NCI-H460 (cell line): Measurements from ENCODE around the gene CTBP2. TPM values are rescaled to one million over a fixed set of nuclear protein-coding genes. Genes with fewer than 3 reads are reported as not detected.
"Not testable (repeated sequence)": the region's sequence is repeated elsewhere in the genome, so short reads cannot be mapped to it uniquely, and the experiment has no call there.

Source experiments
- DNase-seq: peaks from one replicate; pipeline ENCODE4 v3.0.0-alpha.2; 2016; ENCODE audit warnings: low read depth; ENCODE audit errors: extremely low read depth
- total RNA-seq: library from RNA; depleted of rRNA; stranded (reverse); fragments of >200 nt; shearing (Covaris generic); gene quantifications from 2 replicates; pipeline ENCODE4 v1.2.3, GENCODE V29; 2014

CTBP2 gene
- total RNA-seq, 1 experiment from 2014 or later = 75.1 TPM

DNA sequence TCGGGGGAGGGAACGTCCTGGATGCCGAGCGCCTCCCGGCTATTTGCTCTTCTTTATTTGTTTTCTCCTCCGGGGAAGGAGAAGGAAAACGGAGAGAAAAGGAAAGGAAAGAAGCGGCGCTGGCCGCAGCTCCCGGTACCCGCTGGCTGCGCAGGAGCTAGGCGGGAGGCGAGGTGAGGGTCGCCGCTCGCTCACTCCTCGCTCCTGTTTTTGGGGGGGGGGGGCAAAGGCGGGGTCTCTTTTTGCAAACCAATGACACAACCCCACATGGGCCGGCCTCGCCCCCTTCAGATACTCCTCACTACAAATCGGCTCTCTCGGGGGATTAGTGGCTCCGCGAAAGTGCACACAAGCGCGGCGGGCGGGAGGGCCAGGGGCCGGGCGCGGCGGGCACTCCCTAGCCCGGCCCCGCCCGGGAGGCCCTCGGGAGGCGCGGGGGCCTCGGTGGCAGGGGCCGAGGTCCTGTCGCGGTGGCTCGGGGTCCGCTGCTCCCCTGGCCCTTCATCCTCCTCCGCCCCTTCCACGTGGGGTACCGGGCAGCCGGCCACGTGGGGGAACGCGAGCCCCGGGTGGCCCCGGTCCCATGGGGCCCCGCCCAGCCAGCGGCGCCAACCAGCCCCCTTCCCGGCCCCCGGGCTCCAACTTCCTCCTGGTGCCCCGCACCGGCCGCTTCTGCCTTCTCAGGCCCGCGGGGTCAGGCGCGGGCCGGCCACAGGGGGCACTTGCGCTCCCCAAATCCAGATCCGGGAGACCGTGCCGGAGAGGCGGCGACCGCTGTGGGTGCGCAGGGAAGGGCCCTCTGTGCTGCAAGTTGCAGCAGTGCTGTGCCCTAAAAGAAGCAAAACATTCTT is 718 bp upstream of the CTBP2 start:
- DNase-seq = peak; percentile 75

DNA sequence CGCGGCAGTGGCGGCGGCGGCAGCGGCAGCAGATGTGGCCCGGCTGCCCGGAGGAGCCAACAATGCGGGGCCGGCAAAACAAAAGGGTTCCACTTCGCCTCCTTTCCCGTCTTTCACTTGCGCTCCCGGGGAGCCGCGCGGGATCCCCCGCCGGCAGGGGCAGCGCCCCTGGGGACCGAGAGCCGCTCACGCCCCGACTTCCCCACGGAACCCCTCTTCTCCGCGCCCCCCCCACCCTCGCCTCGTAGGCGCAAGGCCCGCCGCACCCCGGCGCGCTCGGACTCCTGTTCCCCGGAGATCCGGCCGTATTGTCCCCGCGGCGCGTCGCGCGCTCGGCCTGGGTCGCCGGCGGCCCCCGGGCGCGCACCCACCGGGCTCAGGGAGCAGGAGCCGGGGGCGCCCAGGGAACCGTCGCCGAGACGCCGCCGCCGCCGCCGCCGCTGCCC is 854 bp downstream of the CTBP2 start:
- no peak for DNase-seq

DNA sequence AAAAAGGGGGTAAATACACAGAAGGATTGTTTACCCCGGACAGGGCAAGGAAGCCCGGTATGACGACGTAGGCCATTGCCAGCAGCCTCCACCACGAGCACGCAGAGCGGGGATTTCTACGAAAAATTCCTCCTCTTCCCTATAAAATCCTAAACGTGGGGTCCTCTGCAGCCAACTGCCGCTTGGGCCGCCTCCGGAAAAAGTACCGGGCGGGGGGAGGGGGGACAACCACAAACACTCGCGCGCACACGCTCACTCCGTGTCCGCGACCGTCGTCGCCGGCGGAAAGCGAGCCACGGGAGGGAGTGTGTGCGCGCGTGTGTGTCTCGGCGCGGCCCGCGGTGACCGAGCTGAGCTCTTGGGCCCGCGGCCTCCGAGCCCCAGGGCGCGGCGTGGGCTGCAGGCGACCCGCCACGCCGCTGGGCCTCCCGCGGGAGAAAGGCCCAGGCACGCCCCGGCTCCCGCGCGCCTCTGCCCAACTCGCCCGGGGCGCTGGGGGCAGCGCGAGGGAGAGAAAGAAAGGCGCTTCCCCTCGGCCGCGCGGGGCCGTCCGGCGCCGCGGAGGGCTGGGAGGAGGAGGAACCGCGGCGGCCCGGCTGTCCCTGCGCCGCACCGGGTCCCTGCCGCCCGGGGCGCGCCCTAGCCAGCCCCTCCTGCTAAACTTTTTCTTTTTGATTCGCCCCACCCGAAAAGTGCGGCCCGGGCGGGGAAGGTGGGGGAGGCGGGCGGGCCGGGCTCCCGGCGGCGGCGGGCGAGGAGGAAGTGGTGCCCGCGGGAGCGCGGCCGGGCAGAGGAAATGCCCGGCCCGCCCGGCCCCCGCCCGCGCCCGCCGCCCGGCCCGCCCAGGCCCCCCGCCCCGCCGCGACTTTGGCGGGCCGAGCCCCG is 1.5 kb downstream of the CTBP2 start:
- no peak for DNase-seq

DNA sequence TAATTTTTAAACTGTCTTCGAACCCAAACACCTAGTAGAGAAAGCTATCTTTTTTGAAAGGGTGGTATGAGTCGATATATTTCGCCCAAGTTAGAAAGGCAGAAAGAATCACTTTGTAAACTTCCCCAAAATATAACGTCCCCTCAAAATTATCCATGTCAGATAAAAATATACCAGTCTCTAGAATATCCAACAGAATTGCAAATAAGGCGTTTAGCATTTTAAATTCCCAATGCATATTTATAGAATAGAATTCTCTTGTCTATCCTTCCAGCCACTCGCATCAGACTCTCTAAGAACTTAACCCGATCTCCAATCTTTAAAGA is 2.1 kb downstream of the CTBP2 start:
- DNase-seq = no peak

DNA sequence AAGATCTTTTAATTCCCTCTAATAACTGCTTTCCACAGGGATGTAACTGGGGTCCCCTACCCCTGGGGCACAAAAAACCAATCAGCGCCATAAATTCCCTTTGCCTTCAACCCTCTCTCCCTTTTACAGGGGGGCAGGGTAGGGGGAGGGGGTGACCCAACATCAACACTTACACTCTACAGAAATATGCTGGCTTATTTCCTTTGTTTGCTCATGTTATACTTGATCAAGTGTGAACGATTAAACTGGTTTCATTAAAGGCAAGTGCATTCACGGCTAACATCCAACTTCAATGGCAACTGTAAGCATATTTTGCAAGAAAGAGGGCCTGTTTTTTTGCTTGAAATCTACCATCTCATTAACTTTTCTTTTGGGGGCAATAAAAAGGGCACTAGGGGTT is 2.9 kb downstream of the CTBP2 start:
- no peak for DNase-seq

DNA sequence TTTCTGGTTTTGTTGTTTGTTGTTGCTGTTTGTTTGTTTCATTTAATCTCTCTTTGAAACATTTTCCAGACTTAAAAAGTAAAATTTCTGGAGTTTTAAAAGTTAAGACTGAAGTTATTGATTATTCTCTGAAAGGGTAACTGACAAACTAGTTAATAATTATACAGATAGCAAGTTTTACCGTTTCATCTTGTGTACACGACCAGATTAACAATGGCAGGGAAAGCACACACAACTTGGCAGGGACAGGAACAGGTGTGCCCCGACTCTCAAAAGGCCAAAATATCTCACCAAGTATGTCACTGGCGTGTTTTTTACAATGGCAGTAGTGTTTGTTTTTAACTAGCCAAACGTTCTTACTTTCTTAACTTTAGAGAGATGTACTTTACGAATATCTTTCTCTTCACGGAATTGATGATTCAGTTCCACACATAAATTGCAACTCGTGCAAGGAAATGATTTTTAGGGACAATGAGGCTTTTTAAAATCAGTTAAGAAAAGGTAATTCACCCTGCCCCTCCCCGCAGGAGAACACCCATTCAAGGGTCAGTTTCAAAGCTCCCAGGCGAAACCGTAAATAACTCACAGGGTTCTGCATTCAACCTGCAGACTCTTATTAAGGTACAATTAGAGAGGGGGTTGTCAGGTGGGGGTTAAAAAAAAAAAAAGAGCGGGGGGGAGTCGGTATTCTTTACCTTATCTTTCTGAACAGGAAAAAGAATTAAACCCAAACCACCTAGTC is 3.5 kb downstream of the CTBP2 start:
- no peak for DNase-seq

DNA sequence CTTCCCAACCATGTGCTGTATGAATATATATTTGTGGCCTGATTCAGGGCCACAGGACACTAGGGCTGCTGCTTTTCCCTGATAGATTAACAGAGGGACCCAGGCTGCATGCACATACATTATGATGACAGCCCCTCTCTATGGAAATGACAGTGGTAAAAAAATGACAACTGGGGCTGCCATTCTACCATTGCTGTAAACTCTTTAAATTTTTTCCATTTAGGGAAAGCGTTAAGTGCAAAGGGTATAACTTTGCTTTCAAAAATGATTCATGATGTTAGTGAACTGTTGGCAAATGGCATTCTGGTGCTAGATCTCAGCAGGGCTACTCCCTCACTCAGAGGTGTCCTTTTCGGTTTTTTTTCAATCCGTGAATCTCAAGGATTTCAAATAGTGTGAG is 4.2 kb downstream of the CTBP2 start:
- no peak for DNase-seq

DNA sequence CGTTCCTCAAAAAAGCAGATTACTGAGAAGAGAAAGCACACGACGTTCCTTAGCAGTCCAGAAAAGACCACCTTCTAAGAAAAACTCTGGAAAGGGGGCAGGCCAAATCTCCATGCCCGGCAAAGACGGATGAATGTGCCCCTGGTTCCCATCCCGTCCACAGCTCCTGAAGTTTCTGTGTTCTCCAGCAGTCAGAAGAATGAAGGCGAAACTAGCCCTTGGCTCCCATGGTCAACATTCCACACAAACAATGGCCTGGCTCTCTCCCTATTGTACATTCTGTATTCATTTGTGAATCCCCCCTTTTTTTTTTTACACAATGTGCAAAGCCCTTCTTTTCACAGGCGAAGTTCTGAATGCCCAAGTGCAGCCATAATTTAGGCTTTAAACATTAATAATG is 5.3 kb downstream of the CTBP2 start:
- no peak for DNase-seq

DNA sequence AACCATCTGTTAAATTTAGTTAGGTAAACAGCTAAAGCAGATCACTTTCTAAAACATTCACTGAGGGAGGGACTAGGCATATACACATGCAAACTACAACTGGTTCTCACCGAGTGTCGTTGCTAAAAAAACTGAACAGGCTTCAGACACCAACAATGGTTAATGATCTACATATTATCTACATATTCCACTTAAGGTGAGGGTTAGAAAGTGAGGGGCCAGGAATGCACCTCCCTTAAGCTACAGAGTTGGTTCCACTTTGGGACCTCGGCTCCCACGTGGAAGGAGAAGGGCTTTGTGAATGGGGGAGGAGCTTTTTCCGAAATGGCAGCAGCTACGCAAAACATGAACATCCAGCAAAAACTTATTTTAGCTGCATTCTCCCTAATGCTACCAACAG is 5.8 kb downstream of the CTBP2 start:
- DNase-seq = no peak

DNA sequence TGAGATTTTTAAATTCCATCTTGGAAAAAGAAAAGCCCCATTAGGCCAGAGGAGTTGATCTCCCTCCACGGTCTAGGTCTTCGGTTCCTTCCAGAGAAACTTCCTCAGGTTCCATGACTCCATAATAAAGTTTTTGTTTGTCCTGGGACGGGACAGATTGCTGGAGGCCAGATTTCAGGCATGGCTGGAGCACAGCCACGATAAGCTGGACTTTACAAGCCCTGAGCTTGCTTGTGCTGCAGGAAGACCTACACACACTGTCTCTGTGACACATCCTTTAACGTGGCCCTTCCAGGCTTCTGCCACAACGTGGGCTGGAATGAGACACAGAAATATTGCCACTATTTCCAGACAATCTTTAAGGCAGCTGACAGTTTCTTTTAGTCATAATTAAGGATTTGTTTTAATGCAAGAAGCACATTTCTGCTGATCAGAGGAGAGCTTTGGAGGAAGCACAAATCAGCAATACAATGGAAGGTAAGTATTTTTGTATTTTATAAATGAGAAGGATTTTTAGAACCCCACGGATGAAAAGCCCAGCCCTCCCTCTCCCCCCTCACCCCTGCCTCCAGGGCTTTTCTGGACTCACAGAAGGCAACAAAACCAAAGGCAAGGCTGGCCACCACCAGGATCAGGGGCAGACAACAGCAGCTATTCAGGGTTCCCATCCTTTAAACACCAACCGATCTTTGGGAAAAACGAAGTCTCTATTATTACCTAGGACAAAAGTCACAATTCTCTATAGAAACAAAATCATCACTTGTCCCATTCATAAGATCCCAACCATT is 6.5 kb downstream of the CTBP2 start:
- no peak for DNase-seq

DNA sequence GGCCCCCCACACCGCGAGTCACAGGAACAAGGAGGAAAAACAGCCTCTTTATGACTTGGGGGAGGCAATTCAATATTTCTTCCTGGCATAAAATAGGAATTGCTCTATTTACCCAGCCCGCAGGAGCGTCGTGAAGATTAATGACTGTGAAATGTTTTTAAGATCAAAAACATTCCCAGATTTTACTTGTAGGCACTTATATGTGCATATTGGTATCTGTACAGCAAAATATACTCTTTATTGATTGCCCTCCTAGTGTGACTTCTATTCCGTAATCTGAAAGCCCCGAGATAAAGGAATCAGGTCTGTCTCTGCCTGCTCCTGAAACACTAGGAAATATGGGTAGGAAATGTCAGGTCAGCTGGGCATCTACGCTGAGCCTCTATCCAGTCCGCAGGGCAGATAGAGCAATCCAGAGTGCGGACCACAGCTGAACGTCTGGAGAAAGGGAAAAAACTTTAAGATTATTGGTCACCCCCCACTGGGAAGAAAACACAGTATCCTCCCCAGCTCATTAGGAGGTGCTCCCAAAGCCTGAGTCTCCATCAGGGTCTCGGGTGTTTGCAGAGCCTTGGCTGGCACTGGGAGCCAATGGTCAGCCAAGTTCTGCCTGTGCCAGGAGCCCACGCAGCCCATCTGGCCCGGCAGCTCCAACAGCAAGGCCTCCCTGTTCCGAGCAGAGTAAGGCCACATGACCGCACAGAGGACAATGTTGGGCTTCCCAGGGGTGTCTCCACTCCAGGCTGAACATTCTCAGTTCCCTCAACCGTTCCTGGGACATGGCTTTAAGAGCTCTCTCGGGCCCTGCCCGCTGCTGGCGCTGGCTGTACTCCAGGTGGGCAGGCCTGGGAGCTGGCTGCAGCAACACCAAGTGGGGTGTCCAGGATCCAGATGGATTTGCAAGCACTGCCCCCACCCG is 7.7 kb downstream of the CTBP2 start:
- DNase-seq = no peak

DNA sequence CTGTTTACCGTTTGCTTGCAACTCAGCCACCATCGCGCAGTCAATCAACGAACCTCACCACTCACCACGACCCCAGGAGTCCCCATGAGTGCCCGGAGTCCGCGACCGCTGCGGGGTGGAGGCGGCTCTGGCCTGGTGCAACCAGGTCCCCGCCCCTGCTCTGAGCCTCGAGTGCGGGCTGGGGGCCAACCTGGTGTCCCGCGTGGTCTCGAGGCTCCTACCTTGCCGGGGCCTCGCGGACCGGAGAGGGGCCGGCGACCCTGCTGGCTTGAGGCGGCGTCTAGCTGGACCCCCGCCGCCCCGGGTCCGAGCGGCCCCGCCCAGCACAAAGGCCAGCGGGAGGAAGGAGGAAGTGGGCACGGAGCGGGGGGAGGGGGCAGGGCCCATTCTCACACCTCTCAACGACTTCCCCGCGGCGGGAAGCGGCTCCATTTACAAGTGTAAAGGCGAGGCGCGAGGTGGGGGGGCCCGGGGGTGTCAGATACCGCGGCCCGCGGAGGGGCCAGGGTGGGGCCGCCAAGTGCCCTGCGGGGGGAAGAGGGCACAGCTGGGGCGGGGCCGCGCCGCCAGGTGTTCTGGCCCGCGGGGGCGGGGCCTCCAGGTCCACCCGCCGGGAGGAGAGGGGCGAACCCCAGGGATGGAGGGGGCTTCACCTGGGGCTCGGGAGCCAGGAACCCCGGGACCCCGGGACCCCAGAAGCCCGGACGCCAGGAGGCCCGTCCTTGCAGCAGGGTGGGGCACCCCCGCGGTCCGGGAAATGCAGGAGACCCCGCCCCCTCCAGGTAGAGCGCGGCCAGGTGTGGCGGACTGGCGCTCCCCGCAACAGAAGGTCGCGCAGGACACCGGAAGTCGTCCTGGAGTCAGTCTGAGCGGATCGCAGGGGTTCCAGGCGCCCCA is 8.6 kb downstream of the CTBP2 start:
- no peak for DNase-seq

DNA sequence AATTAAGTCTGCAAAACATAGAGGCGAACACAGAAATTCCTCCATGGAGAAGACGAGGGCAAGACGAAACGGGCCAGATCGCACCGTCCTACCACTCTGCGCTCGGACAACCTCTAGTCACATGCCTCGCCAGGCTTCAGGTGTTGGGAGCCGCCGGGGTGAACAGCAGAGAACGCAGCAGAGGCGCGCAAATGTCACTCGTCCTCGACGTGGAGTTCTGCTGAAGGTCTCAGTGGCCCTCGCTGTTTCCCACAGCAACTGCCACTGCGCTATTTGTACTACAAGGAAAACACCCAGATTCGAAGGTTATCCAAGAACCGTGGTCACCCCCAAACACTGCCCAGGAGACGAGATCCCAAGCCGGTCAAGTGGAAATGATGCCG is 9.2 kb downstream of the CTBP2 start:
- DNase-seq = no peak

DNA sequence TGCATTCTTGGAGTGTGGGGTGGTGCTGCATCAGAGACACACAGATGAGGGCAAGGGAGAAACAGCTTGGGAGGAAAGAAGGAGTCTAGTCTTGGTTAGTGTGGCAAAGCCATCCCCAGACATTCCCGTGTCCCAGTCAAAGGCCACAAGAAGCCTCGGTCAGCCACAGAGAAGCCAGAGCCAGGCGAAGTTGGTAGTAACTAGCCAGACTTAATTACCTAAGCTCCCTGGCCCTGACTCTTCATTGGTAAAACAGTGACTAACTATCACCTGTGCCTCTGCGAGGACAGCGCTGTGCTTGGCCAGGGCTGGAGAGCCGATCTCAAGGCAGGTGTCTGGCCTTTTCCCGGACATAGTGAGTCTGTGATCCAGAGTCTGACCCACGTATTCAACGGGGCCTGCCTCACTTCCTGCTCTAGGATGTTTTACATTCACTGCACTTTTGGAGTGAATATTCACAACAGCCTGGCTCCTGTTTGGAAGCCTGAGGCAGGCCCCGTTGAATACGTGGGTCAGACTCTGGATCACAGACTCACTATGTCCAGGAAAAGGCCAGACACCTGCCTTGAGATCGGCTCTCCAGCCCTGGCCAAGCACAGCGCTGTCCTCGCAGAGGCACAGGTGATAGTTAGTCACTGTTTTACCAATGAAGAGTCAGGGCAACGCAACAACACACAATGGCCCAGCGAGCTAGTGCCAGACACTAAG is 9.8 kb downstream of the CTBP2 start:
- not testable (repeated sequence) for DNase-seq

DNA sequence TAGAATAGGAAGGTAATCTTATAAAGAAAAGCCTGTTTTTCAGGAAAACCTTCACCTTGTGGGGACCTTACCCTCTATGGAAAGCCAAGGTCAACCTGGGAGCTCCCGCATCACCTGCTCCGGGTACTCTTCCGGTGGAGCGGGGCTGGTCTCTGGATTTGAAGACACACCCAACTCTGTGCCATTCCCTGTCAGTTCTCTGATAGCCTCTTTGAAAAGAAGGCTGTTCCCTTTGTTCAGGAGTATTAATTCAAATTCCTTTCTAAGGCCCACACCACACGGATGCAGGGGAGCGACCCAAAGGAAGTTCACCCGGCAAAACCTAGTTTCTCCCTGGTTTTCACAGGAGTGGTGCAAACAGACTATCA is 10.7 kb downstream of the CTBP2 start:
- no peak for DNase-seq

DNA sequence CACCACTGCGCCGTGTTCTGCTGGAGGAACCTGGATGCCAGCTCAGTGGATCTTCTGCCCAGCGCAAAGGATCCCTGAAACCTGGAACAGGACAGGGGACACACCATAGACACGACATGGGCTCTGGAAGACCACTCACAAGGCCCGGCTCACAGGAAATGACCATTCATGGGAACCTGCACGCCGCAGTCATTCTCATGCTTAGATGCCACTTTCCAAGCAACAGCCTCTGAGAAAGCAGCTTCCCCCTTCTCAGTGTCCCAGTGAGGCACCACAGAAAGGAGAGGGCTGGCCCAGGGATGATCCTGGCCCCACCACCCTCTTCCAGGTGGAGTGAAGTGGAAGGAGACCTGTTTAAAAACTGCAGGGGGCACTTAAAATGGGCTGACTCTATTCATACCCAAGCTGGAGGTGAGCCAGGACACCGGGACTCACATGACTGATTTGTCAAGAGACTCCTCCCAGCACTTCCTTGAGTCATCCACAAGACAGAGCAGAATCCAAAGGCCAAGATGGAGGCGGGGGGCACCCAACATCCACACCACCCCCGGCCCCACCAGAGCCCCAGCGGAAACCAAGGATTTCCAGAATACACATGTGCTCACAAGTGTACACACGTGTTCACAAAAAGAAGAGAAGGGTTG is 11.2 kb downstream of the CTBP2 start:
- no peak for DNase-seq

DNA sequence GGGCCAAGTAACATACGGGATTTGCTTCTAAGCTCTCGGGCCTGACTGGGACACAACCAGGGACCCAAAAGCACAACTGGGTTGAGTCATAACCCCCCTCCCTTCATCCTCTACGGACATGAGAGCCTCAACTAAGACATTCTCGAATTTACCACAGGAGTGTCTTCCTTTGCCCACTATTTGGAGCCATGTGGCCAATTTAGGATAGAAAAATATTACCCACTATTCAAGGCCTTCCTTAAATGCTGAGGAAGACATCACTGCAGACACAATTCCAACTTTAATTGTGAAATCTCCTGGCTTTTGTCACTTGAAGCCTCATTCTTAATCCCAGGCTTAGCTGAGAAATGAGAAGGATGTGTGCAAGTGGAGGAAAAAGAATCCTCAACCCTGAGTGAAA is 11.8 kb downstream of the CTBP2 start:
- no peak for DNase-seq
